Lower leg skin (tissue), 4 donors: ENCODE measurements around the gene UCP2. TPM values are rescaled to one million over a fixed set of nuclear protein-coding genes. Genes with fewer than 3 reads are reported as not detected.
A peak's percentile ranks its signal among the peaks of the same experiment; 100 is the strongest.

Source experiments
- DNase-seq, 2 donors: peaks; one replicate each; pipeline ENCODE4 v3.0.0-alpha.2; 2019; ENCODE audit warnings: low spot score in 2 of 2
- H3K4me3 ChIP-seq: fragments of 200-600 bp; sonication (generic); 2 replicates; pipeline ENCODE4 v1.5.1; 2017; ENCODE audit warnings: mild to moderate bottlenecking, low read depth; ENCODE audit not compliant: poor library complexity, severe bottlenecking
- POLR2A ChIP-seq, 2 donors: fragments of 450-650 bp; IDR thresholded peaks; one replicate each; pipeline ENCODE4 v1.6.1; 2016 to 2017; ENCODE audit warnings: antibody characterized with exemption in 2 of 2, mild to moderate bottlenecking in 1 of 2, moderate library complexity in 1 of 2
- WGBS, 2 donors: methylation state at CpG; one replicate each; pipeline ENCODE4 v1.1.5; 2018; 5-methylcytosine and 5-hydroxymethylcytosine counted together
- intact Hi-C: fragments of 100-400 bp; cut with DNase I; formaldehyde crosslinking; loops from one replicate; pipeline ENCODE4 v1.15.0; 2023; ENCODE audit warnings: low total_unique reads
- total RNA-seq, 4 donors: library from RNA; depleted of rRNA; stranded (reverse); fragments of >200 nt; gene quantifications; one replicate each; pipeline ENCODE4 v1.1.0, GENCODE V29; 2016
- TF ChIP-seq, protein P1 (sequence below), 3 donors: fragments of 450-650 bp; IDR thresholded peaks; one replicate each; pipeline ENCODE4 v1.5.1; 2016; ENCODE audit warnings: antibody characterized with exemption in 3 of 3, mild to moderate bottlenecking in 3 of 3, moderate library complexity in 2 of 3

The UCP2 gene
- total RNA-seq, 4 donors from 2014 or later: 2.2 to 14.0 (median 10.1) TPM

DNA sequence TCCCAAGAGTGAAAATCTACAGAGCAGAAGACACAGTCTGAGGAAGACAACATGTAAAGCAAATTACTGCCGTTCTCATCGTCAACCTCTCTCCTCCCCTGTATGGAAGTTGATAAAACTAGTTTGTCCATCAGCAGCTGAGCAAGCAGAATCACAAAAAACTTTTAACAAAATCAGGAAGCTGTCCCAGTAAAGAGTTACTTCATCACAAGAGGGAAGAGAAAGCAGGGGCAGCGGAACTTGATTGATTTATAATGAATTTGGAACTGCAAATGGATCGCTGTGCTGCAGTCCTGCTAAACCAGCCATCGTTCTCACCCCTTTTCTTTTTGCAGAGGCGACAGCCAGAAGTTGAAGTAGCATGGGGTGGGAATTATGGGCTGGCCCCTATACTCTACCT, 39.9 kb upstream of the UCP2 start:
- DNase-seq: peak in 1 of 2 donors; percentile 42
- H3K4me3 ChIP-seq: no peak overlapping the region
- TF ChIP-seq, protein P1, sequence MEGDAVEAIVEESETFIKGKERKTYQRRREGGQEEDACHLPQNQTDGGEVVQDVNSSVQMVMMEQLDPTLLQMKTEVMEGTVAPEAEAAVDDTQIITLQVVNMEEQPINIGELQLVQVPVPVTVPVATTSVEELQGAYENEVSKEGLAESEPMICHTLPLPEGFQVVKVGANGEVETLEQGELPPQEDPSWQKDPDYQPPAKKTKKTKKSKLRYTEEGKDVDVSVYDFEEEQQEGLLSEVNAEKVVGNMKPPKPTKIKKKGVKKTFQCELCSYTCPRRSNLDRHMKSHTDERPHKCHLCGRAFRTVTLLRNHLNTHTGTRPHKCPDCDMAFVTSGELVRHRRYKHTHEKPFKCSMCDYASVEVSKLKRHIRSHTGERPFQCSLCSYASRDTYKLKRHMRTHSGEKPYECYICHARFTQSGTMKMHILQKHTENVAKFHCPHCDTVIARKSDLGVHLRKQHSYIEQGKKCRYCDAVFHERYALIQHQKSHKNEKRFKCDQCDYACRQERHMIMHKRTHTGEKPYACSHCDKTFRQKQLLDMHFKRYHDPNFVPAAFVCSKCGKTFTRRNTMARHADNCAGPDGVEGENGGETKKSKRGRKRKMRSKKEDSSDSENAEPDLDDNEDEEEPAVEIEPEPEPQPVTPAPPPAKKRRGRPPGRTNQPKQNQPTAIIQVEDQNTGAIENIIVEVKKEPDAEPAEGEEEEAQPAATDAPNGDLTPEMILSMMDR (IDR thresholded peaks at IDR 0.05): no peak
- intact Hi-C loops: no loop called here
- 85 to 89% methylated on average over 6 of the region's 6 CpGs for whole genome bisulfite sequencing, 2 donors

DNA sequence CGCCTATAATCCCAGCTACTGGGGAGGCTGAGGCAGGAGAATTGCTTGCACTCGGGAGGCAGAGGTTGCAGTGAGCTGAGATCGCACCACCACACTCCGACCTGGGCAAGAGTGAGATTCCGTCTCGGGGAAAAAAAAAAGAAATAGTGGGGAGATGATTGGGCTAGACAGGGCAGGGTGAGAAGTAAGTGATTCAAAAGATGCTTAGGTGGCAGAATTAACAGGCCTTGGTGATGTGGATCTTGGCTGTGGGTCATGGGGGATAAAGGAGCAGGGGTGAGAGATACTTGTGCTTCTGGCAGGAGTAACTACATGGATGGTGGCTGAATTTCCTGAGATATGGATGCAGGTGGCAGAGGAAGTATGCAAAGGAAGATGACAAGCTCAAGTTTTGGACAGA, 39.4 kb upstream of the UCP2 start:
- no peak overlapping the region for H3K4me3 ChIP-seq
- DNase-seq: no peak
- intact Hi-C loops: no loop called here
- WGBS, 2 donors: 95% methylated on average over 6 of the region's 6 CpGs
- TF ChIP-seq POLR2A (IDR thresholded peaks at IDR 0.05): no peak
- TF ChIP-seq, protein P1 (IDR thresholded peaks at IDR 0.05): no peak

DNA sequence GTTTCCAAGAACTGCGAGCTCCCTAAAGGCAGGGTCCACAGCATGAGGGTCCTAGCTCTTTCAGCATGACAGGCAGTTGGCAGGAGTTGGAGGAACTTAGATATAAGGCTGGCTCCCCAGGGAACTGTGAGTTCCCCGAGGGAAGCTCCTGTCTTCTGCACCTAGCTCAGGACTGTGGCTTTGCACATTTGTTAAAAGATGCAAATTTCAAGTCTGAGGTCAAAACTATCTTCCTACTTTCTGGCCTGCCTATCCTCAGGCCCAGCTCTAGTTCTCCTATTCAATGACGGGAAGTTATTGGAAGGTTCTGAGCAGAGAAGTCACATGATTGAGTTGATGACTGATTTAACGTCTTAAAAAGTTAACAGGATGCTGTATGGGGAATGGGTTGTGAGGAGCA, 37.9 kb upstream of the UCP2 start:
- TF ChIP-seq, protein P1 (IDR thresholded peaks at IDR 0.05): no peak
- TF ChIP-seq POLR2A (IDR thresholded peaks at IDR 0.05): no peak
- intact Hi-C loops: no loop called here
- DNase-seq: peak in 1 of 2 donors; percentile 42
- H3K4me3 ChIP-seq: no peak overlapping the region
- WGBS, 2 donors: 79 to 80% methylated on average over 4 of the region's 4 CpGs

DNA sequence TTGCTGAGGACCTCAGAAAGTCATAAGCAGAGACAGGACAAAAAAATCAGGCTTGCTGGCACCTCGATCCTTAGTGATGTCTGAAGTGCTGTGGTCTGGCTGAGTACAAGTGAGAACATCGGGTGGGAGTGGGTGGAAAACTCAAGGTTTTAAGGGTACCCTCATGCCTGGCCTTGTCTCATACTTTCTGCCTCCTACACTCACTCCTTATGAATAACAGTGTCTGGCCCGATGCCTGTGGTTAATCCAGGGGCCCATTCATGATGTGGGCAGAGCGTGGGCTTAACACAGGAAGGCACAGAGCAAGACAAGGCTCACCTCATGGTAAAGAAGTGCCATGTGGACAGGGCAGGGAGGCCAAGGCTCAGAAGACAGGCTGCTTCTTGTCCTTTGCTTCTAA, 37.2 kb upstream of the UCP2 start:
- peak in 1 of 2 donors; percentile 39 for DNase-seq
- no peak overlapping the region for H3K4me3 ChIP-seq
- TF ChIP-seq POLR2A (IDR thresholded peaks at IDR 0.05): no peak
- TF ChIP-seq, protein P1 (IDR thresholded peaks at IDR 0.05): no peak
- intact Hi-C loops: no loop called here
- WGBS, 2 donors: 88 to 92% methylated on average over 4 of the region's 4 CpGs

DNA sequence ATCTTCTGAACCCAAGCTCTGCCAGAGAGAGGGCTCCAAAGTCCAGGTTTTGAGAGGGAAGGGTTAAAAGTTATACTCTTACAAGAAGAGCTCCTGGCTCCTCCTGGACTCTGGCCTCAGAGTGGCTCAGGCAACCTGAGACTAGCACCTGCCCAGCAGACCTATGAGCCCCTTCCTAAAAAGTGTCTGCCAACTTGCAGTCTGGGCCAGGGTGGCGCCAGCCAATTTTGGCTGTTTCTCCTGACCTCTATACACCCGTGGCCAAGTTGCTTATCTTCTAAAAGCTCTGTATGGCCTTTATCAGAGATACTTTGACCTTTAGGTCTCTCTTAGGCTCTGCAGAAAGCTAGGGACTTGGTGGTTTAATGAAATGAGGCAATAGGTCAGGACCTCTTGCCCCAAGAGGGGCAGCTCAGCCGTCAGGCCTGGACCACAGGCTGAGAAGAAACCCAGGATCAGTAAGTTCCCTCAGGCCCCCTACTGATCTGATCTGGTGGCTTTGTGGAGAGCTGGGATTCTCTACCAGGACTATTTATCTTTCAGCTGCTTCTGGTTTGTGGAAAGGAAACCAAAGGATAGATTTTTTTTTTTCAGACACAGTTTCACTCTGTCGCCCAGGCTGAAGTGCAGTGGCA, 36.6 kb upstream of the UCP2 start:
- no peak overlapping the region for H3K4me3 ChIP-seq
- WGBS, 2 donors: 55 to 63% methylated on average over 4 of the region's 4 CpGs
- peak in 1 of 2 donors; percentile 73 for DNase-seq
- intact Hi-C loops: no loop called here
- TF ChIP-seq POLR2A (IDR thresholded peaks at IDR 0.05): no peak
- TF ChIP-seq, protein P1 (IDR thresholded peaks at IDR 0.05): no peak
